ENCODE results near the gene HELLS. TPM values are rescaled to one million over a fixed set of nuclear protein-coding genes. Genes with fewer than 3 reads are reported as not detected.

HELLS gene
- total RNA-seq, 6 experiments from 2014 or later, result 1.3 to 12.8 (median 3.3) TPM

DNA sequence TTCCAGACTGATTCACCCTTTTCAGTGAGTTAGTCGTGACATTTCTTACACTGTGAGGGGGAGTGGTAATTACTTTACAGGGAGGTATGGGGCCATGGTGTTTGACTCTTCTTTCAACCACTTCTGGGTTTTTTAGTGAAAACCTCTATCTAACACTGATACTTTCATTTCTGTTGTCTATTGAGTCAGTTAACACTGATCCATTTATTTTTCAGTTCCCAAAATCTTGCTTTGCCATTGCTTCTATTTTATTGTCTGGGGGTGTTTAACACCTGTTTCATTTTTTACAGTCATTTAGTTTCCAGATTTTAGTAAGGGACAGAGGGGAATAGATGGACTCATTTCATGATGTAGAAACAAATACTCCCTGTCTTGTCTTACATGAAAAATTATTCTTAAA is 61.5 kb downstream of the HELLS start:
- ATAC-seq, result no peak
- intact Hi-C loops (cut with DNase I), result no loop called here
- Histone ChIP-seq H3K27me3 (no peaks in the 10 kb centered on the region), H3K4me3 (no peak overlapping the region), H3K4me1 (no peaks in the 10 kb centered on the region), H3K9me3 (no peaks in the 10 kb centered on the region), H3K27ac (no peak overlapping the region), H3K36me3 (no peaks in the 10 kb centered on the region)
- 83% methylated on average over 1 of the region's 1 CpG for WGBS (ENCODE audit: insufficient coverage, low coverage, low lambda C conversion rate, missing lambda C conversion rate)
- no peak for TF ChIP-seq POLR2A (IDR thresholded peaks at IDR 0.05)
- TF ChIP-seq, protein P1, sequence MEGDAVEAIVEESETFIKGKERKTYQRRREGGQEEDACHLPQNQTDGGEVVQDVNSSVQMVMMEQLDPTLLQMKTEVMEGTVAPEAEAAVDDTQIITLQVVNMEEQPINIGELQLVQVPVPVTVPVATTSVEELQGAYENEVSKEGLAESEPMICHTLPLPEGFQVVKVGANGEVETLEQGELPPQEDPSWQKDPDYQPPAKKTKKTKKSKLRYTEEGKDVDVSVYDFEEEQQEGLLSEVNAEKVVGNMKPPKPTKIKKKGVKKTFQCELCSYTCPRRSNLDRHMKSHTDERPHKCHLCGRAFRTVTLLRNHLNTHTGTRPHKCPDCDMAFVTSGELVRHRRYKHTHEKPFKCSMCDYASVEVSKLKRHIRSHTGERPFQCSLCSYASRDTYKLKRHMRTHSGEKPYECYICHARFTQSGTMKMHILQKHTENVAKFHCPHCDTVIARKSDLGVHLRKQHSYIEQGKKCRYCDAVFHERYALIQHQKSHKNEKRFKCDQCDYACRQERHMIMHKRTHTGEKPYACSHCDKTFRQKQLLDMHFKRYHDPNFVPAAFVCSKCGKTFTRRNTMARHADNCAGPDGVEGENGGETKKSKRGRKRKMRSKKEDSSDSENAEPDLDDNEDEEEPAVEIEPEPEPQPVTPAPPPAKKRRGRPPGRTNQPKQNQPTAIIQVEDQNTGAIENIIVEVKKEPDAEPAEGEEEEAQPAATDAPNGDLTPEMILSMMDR (IDR thresholded peaks at IDR 0.05), result no peak
- no peak for DNase-seq

DNA sequence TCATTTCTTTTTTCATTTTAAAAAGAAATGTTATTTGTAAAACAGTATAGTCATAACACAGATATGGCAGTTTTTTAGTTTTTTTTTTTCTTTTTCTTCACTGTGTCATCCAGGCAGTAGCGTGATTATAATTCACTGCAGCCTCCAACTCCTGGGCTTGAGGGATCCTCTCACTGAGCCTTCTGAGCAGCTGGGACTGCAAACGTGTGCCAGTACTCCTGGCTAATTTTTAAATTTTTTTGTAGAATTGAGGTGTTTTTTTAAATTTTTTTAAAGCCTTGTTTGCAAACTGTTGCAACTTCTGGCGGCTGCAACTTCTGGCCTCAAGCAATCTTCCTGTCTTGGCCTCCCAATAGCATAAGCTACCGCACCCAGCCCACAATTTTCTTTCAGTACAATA is 63.0 kb downstream of the HELLS start:
- Histone ChIP-seq H3K27ac (no peak overlapping the region), H3K9me3 (no peaks in the 10 kb centered on the region), H3K36me3 (no peaks in the 10 kb centered on the region), H3K27me3 (no peaks in the 10 kb centered on the region), H3K4me3 (no peak overlapping the region), H3K4me1 (no peaks in the 10 kb centered on the region)
- intact Hi-C loops (cut with DNase I), result no loop called here
- ATAC-seq (no peak), DNase-seq (no peak)
- WGBS (ENCODE audit: insufficient coverage, low coverage, low lambda C conversion rate, missing lambda C conversion rate), result 79% methylated on average over 4 of the region's 4 CpGs
- no peak for TF ChIP-seq POLR2A (IDR thresholded peaks at IDR 0.05)
- TF ChIP-seq, protein P1 (IDR thresholded peaks at IDR 0.05), result no peak

DNA sequence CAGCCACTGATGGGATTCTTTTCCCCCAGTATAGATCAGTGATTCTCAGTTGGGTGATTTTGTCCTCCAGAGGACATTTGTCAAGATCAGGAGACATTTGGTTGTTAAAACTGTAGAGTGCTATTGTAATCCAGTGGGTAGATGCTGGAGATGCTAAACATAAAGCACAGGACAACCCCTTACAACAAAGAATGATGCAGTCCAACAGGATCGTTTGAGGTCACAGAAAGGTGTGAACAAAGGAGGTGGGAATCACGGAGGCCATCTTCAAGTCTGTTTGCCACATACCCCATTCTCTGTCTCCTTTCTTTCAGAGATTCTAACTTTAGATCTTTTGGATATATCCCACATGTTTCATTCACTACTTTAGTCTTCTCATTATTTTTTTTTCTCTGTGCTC is 69.0 kb downstream of the HELLS start:
- Histone ChIP-seq H3K27ac (no peak overlapping the region), H3K36me3 (no peaks in the 10 kb centered on the region), H3K9me3 (no peaks in the 10 kb centered on the region), H3K27me3 (no peaks in the 10 kb centered on the region), H3K4me3 (no peak overlapping the region), H3K4me1 (no peaks in the 10 kb centered on the region)
- no peak for ATAC-seq
- TF ChIP-seq, protein P1 (IDR thresholded peaks at IDR 0.05), result no peak
- no peak for TF ChIP-seq POLR2A (IDR thresholded peaks at IDR 0.05)
- intact Hi-C loops (cut with DNase I), result no loop called here
- no peak for DNase-seq
- 74% methylated on average over 2 of the region's 2 CpGs for WGBS (ENCODE audit: insufficient coverage, low coverage, low lambda C conversion rate, missing lambda C conversion rate)

DNA sequence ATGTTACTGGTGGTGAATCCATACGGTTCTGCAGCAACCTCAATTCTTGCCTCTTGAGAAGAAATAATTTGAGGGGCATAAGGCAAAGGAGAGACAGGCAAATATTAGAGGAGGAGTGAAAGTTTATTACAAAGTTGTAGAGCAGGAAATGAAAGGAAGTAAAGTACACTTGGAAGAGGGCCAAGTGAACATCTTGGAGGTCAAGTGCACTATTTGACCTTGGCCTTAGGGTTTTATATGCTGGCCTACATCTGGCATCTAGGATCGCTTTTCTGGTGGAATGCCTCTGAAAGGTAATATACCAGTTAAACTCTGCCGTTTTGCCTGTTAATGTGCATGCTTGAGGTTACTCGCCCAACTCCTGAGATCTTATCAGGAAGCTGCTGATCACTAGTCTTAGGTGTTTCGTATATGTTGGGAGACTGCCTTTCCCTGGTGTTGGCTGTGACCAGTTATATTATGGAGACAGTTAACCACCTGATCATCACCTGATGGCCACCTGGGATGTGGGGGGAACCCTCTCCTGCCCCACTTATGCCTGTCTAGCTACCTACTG is 71.9 kb downstream of the HELLS start:
- no peaks in the 10 kb centered on the region for H3K36me3 ChIP-seq
- DNase-seq (no peak), ATAC-seq (no peak)
- 70% methylated on average over 2 of the region's 5 CpGs for WGBS (ENCODE audit: insufficient coverage, low coverage, low lambda C conversion rate, missing lambda C conversion rate)
- H3K4me1 ChIP-seq, result no peaks in the 10 kb centered on the region
- TF ChIP-seq, protein P1 (IDR thresholded peaks at IDR 0.05), result no peak
- no peak for TF ChIP-seq POLR2A (IDR thresholded peaks at IDR 0.05)
- no peak overlapping the region for H3K4me3 ChIP-seq
- H3K27me3 ChIP-seq, result no peaks in the 10 kb centered on the region
- intact Hi-C loops (cut with DNase I), result no loop called here
- H3K9me3 ChIP-seq, result no peaks in the 10 kb centered on the region
- H3K27ac ChIP-seq, result no peak overlapping the region

Measured in right lobe of liver (tissue), 6 donors.